ENCODE results near the gene ZNF768. TPM values are rescaled to one million over a fixed set of nuclear protein-coding genes. Genes with fewer than 3 reads are reported as not detected.

ZNF768 gene
- total and polyA plus RNA-seq, 2 of the 13 experiments (the other 11 are each of a cell fraction or from before 2014, with no cell fraction given): 26.7 to 34.4 TPM

DNA sequence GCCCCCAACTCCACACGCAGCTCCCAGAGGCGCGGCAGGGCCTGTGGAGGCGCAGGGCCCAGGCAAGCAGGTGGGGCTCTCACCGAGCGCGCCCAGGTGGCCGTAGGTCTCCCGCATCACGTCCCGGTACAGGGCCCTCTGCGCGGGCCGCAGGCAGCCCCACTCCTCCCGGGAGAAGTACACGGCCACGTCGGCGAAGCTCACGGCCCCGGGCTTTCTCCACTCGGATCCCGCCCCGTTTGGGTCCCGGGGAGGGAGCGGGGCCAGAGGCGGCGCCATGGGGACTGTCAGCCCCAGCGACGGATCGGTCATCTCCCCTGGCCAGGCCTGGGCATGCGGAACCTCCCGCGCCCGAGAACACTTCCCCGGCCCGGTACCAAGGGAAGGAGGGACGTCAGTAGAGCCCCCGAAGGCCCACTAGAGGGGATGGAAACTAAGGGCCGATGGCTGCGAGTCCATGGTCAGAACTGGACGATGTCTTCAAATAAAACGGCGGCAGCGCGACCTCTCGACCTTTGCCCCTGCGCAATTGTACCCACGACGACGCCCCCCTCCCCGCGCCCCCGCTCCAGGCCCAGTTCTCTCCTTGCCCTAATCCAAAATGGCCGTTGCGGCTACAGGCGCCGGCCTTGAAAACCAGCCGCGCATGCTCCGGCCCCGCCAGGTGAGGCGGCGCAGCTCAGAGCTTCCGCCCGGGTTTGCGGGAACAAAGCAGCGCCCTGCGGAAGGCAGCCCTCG lies 8.2 kb upstream of the ZNF768 start, which contains the start of gene ZNF747 (continued):
- TF ChIP-seq, protein P1, sequence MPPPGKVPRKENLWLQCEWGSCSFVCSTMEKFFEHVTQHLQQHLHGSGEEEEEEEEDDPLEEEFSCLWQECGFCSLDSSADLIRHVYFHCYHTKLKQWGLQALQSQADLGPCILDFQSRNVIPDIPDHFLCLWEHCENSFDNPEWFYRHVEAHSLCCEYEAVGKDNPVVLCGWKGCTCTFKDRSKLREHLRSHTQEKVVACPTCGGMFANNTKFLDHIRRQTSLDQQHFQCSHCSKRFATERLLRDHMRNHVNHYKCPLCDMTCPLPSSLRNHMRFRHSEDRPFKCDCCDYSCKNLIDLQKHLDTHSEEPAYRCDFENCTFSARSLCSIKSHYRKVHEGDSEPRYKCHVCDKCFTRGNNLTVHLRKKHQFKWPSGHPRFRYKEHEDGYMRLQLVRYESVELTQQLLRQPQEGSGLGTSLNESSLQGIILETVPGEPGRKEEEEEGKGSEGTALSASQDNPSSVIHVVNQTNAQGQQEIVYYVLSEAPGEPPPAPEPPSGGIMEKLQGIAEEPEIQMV (CRISPR knock-in tag; IDR thresholded peaks at IDR 0.05; ENCODE audit: low read depth): no peak; the same call in 1 of the 2 replicates
- TF ChIP-seq SAFB2 (CRISPR knock-in tag; IDR thresholded peaks at IDR 0.05; ENCODE audit: borderline replicate concordance, low read depth) (peak; percentile 95), TMF1 (CRISPR knock-in tag; IDR thresholded peaks at IDR 0.05; ENCODE audit: low read depth) (peak; percentile 80; the same call in 1 of the 2 replicates), ZNF616 (CRISPR knock-in tag; IDR thresholded peaks at IDR 0.05; ENCODE audit: low read depth) (0 out of 2 replicates have a peak, but pooled peaks have one; percentile 75), RCOR2 (CRISPR knock-in tag; IDR thresholded peaks at IDR 0.05) (no peak; the same call in none of the 2 replicates), MLLT10 (CRISPR knock-in tag; IDR thresholded peaks at IDR 0.05) (no peak), PHF20 (CRISPR knock-in tag; IDR thresholded peaks at IDR 0.05) (peak; percentile 82), ZNF354B (CRISPR knock-in tag; IDR thresholded peaks at IDR 0.05) (peak; percentile 86; the same call in 1 of the 2 replicates), MED1 (CRISPR knock-in tag; IDR thresholded peaks at IDR 0.05) (peak; percentile 85), ZNF430 (CRISPR knock-in tag; IDR thresholded peaks at IDR 0.05) (peak; percentile 94), KLF12 (CRISPR knock-in tag; IDR thresholded peaks at IDR 0.05; ENCODE audit: borderline replicate concordance) (peak; percentile 84), ZNF607 (CRISPR knock-in tag; IDR thresholded peaks at IDR 0.05; ENCODE audit: borderline replicate concordance) (peak; percentile 73), RFXAP (CRISPR knock-in tag; IDR thresholded peaks at IDR 0.05; ENCODE audit: borderline replicate concordance) (no peak; the same call in none of the 2 replicates), MAZ (IDR thresholded peaks at IDR 0.05; ENCODE audit: borderline replicate concordance, low read depth, low read length) (peak; percentile 97), MAZ (CRISPR knock-in tag; IDR thresholded peaks at IDR 0.05; ENCODE audit: low read depth) (peak; percentile 96), PCBP1 (IDR thresholded peaks at IDR 0.05; ENCODE audit: borderline replicate concordance, low read depth, low read length) (0 out of 2 replicates have a peak, but pooled peaks have one; percentile 38), ISX (CRISPR knock-in tag; conservative IDR thresholded peaks at IDR 0.05) (no peak), FOXO1 (CRISPR knock-in tag; IDR thresholded peaks at IDR 0.05) (peak; percentile 41), ZSCAN12 (CRISPR knock-in tag; IDR thresholded peaks at IDR 0.05) (no peak), GZF1 (CRISPR knock-in tag; IDR thresholded peaks at IDR 0.05) (peak; percentile 93), MYC (CRISPR knock-in tag; IDR thresholded peaks at IDR 0.05; ENCODE audit: borderline replicate concordance) (peak; percentile 72), SMARCE1 (IDR thresholded peaks at IDR 0.05; ENCODE audit: borderline replicate concordance) (no peak), SP1 (IDR thresholded peaks at IDR 0.05) (no peak), SP1 (CRISPR knock-in tag; IDR thresholded peaks at IDR 0.05) (peak; percentile 64), ZNF83 (CRISPR knock-in tag; IDR thresholded peaks at IDR 0.05; ENCODE audit: borderline replicate concordance) (no peak; the same call in 1 of the 2 replicates)
- TF ChIP-seq, protein P2, sequence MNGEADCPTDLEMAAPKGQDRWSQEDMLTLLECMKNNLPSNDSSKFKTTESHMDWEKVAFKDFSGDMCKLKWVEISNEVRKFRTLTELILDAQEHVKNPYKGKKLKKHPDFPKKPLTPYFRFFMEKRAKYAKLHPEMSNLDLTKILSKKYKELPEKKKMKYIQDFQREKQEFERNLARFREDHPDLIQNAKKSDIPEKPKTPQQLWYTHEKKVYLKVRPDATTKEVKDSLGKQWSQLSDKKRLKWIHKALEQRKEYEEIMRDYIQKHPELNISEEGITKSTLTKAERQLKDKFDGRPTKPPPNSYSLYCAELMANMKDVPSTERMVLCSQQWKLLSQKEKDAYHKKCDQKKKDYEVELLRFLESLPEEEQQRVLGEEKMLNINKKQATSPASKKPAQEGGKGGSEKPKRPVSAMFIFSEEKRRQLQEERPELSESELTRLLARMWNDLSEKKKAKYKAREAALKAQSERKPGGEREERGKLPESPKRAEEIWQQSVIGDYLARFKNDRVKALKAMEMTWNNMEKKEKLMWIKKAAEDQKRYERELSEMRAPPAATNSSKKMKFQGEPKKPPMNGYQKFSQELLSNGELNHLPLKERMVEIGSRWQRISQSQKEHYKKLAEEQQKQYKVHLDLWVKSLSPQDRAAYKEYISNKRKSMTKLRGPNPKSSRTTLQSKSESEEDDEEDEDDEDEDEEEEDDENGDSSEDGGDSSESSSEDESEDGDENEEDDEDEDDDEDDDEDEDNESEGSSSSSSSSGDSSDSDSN (CRISPR knock-in tag; IDR thresholded peaks at IDR 0.05): peak; percentile 98
- TF ChIP-seq, protein P3, sequence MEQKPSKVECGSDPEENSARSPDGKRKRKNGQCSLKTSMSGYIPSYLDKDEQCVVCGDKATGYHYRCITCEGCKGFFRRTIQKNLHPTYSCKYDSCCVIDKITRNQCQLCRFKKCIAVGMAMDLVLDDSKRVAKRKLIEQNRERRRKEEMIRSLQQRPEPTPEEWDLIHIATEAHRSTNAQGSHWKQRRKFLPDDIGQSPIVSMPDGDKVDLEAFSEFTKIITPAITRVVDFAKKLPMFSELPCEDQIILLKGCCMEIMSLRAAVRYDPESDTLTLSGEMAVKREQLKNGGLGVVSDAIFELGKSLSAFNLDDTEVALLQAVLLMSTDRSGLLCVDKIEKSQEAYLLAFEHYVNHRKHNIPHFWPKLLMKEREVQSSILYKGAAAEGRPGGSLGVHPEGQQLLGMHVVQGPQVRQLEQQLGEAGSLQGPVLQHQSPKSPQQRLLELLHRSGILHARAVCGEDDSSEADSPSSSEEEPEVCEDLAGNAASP (CRISPR knock-in tag; IDR thresholded peaks at IDR 0.05; ENCODE audit: borderline replicate concordance): peak; percentile 59

Data from HepG2 (cell line).